H1 (cell line): ENCODE measurements around the gene CFAP161. TPM values are rescaled to one million over a fixed set of nuclear protein-coding genes. Genes with fewer than 3 reads are reported as not detected.

ENCODE experiments used
- CTCF ChIA-PET: fragments of 300-600 bp; sonication (Branson Sonifier 250); formaldehyde crosslinking; loops from one replicate; lab custom pipeline; 2021; ENCODE audit not compliant: partially characterized antibody; lab: Charles Lee
- POLR2A ChIA-PET: fragments of 300-600 bp; sonication (Branson Sonifier 250); formaldehyde crosslinking; loops from one replicate; lab custom pipeline; 2021; ENCODE audit warnings: inconsistent platforms; ENCODE audit not compliant: partially characterized antibody; lab: Charles Lee
- DNase-seq, 2 experiments: peaks; one replicate each; pipeline versions ENCODE4 v3.0.0 to v3.0.0-alpha.2; 2010 to 2022; ENCODE audit warnings: low spot score in 2 of 2, low read depth in 1 of 2, mixed read lengths in 1 of 2
- FAIRE-seq: peaks from 2 replicates; lab custom pipeline; 2011; peaks lifted over from hg19 to GRCh38; lab: Jason Lieb, UNC
- H2AFZ ChIP-seq: 2 replicates; pipeline ENCODE4 v1.8.1; 2012; ENCODE audit warnings: low read length, inconsistent platforms
- H2AK5ac ChIP-seq: 2 replicates; pipeline ENCODE4 v1.6.1; 2013; ENCODE audit warnings: low read depth, low read length
- H2BK120ac ChIP-seq: replicated peaks from 2 replicates; pipeline ENCODE3; 2013; ENCODE audit warnings: low read depth, low read length, inconsistent platforms
- H2BK12ac ChIP-seq: 2 replicates; pipeline ENCODE4 v1.6.1; 2013; ENCODE audit warnings: low read depth, low read length
- H2BK15ac ChIP-seq: 2 replicates; pipeline ENCODE4 v1.6.1; 2013; ENCODE audit warnings: low read length
- H2BK20ac ChIP-seq: 2 replicates; pipeline ENCODE4 v1.6.1; 2013; ENCODE audit warnings: low read length
- H2BK5ac ChIP-seq: 2 replicates; pipeline ENCODE4 v1.6.1; 2013; ENCODE audit warnings: low read depth, low read length
- H3K14ac ChIP-seq: 2 replicates; pipeline ENCODE4 v1.6.1; 2013; ENCODE audit warnings: inconsistent platforms; ENCODE audit not compliant: insufficient read length
- H3K18ac ChIP-seq: 2 replicates; pipeline ENCODE4 v1.6.1; 2013; ENCODE audit warnings: low read length; ENCODE audit errors: extremely low read depth
- H3K23ac ChIP-seq: 2 replicates; pipeline ENCODE4 v1.6.1; 2013; ENCODE audit warnings: inconsistent platforms; ENCODE audit not compliant: insufficient read length
- H3K23me2 ChIP-seq: 2 replicates; pipeline ENCODE4 v1.6.1; 2013; ENCODE audit warnings: low read depth, low read length
- H3K27ac ChIP-seq: 2 replicates; pipeline ENCODE4 v1.6.1; 2011; ENCODE audit warnings: low read depth, low read length, inconsistent platforms
- H3K27me3 ChIP-seq, 4 experiments: replicated peaks in 1 of 4; 1 replicate in 1 of 4; 2 replicates in 3 of 4; pipeline versions ENCODE4 v1.6.1 to v1.8.1; 2011 to 2013; ENCODE audit warnings: low read length in 3 of 4, mild to moderate bottlenecking in 3 of 4, inconsistent platforms in 2 of 4, mixed read lengths in 2 of 4, moderate library complexity in 1 of 4; ENCODE audit not compliant: control insufficient read depth in 3 of 4, insufficient read depth in 3 of 4; ENCODE audit errors: extremely low read depth in 1 of 4
- H3K36me3 ChIP-seq, 4 experiments: 2 replicates each; pipeline versions ENCODE4 v1.6.1 to v1.8.1; 2011 to 2013; ENCODE audit warnings: mild to moderate bottlenecking in 4 of 4, low read length in 3 of 4, moderate library complexity in 2 of 4, control low read depth in 1 of 4, inconsistent platforms in 1 of 4; ENCODE audit not compliant: insufficient read depth in 4 of 4, control insufficient read depth in 2 of 4
- H3K4ac ChIP-seq: replicated peaks from 2 replicates; pipeline ENCODE3; 2013; ENCODE audit warnings: low read length, low read depth, mixed read lengths, inconsistent platforms; ENCODE audit not compliant: insufficient read length
- H3K4me1 ChIP-seq, 4 experiments: replicated peaks in 1 of 4; 1 replicate in 1 of 4; 2 replicates in 3 of 4; pipeline versions ENCODE4 v1.6.1 to v1.8.1; 2011 to 2013; ENCODE audit warnings: low read length in 3 of 4, inconsistent platforms in 2 of 4, mixed read lengths in 1 of 4; ENCODE audit not compliant: insufficient read depth in 4 of 4, control insufficient read depth in 3 of 4
- H3K4me2 ChIP-seq, 2 experiments: 2 replicates each; pipeline versions ENCODE4 v1.6.1 to v1.8.1; 2011 to 2013; ENCODE audit warnings: low read depth in 2 of 2, low read length in 2 of 2, control low read depth in 1 of 2, inconsistent platforms in 1 of 2, mild to moderate bottlenecking in 1 of 2; ENCODE audit not compliant: insufficient read depth in 1 of 2
- H3K4me3 ChIP-seq, 4 experiments: fragments of 200-600, 300-600 bp in 1 of 4; sonication (generic), shearing (Covaris generic), sonication (Bioruptor Twin) in 1 of 4; 2 replicates each; pipeline versions ENCODE4 v1.5.1 to v1.8.1; 2011 to 2016; ENCODE audit warnings: low read length in 4 of 4, low read depth in 3 of 4, control low read depth in 2 of 4, inconsistent platforms in 2 of 4, mild to moderate bottlenecking in 2 of 4, mixed read lengths in 1 of 4, moderate library complexity in 1 of 4; ENCODE audit not compliant: insufficient read depth in 2 of 4; ENCODE audit errors: extremely low read depth in 1 of 4
- H3K56ac ChIP-seq: replicated peaks from 2 replicates; pipeline ENCODE3; 2013; ENCODE audit warnings: low read depth, mild to moderate bottlenecking, mixed read lengths, low read length, inconsistent platforms; ENCODE audit not compliant: insufficient read length
- H3K79me1 ChIP-seq: 2 replicates; pipeline ENCODE4 v1.6.1; 2013; ENCODE audit warnings: low read depth, low read length, control low read depth
- H3K79me2 ChIP-seq, 2 experiments: 2 replicates each; pipeline versions ENCODE4 v1.6.1 to v1.8.1; 2012 to 2013; ENCODE audit warnings: low read length in 2 of 2, mild to moderate bottlenecking in 2 of 2, inconsistent platforms in 1 of 2; ENCODE audit not compliant: insufficient read depth in 2 of 2, control insufficient read depth in 1 of 2
- H3K9ac ChIP-seq, 4 experiments: replicated peaks in 1 of 4; 1 replicate in 1 of 4; 2 replicates in 3 of 4; pipeline versions ENCODE4 v1.6.1 to v1.8.1; 2011 to 2013; ENCODE audit warnings: low read depth in 3 of 4, low read length in 3 of 4, control low read depth in 2 of 4, mild to moderate bottlenecking in 2 of 4, moderate library complexity in 2 of 4, inconsistent platforms in 1 of 4; ENCODE audit errors: extremely low read depth in 1 of 4
- H3K9me3 ChIP-seq, 2 experiments: 2 replicates each; pipeline versions ENCODE4 v1.6.1 to v1.8.1; 2012 to 2013; ENCODE audit warnings: mild to moderate bottlenecking in 2 of 2, moderate library complexity in 2 of 2, control low read depth in 1 of 2, inconsistent platforms in 1 of 2, low read depth in 1 of 2, low read length in 1 of 2, mixed read lengths in 1 of 2; ENCODE audit not compliant: insufficient read depth in 2 of 2
- H4K20me1 ChIP-seq, 2 experiments: replicated peaks in 1 of 2; 2 replicates each; pipeline versions ENCODE3 to v1.8.1; 2011 to 2013; ENCODE audit warnings: inconsistent platforms in 2 of 2, low read length in 2 of 2, mild to moderate bottlenecking in 1 of 2; ENCODE audit not compliant: insufficient read depth in 2 of 2, control insufficient read depth in 1 of 2
- H4K5ac ChIP-seq: 2 replicates; pipeline ENCODE4 v1.6.1; 2013; ENCODE audit warnings: low read length, low read depth, mixed read lengths, inconsistent platforms; ENCODE audit not compliant: insufficient read length
- H4K8ac ChIP-seq: 2 replicates; pipeline ENCODE4 v1.8.0; 2013; ENCODE audit warnings: mild to moderate bottlenecking, moderate library complexity, low read length, inconsistent platforms; ENCODE audit not compliant: insufficient read depth; ENCODE audit errors: extremely low read depth
- H4K91ac ChIP-seq: replicated peaks from 2 replicates; pipeline ENCODE3; 2013; ENCODE audit warnings: low read length, mixed read lengths, inconsistent platforms; ENCODE audit not compliant: insufficient read length
- CHD2 ChIP-seq: IDR thresholded peaks from 2 replicates; pipeline ENCODE4 v1.6.1; 2012; ENCODE audit warnings: low read length, improper control_type of control experiment
- EZH2 ChIP-seq: fragments of 200-600 bp; sonication (generic); IDR thresholded peaks from 2 replicates; pipeline ENCODE4 v1.7.1; 2012; ENCODE audit warnings: low read depth, mild to moderate bottlenecking, moderate library complexity, low read length, inconsistent platforms; ENCODE audit not compliant: severe bottlenecking
- POLR2A ChIP-seq, 2 experiments: IDR thresholded peaks; 1 replicate in 1 of 2; 2 replicates in 1 of 2; pipeline ENCODE4 v1.6.1; 2011; ENCODE audit warnings: low read depth in 2 of 2, low read length in 2 of 2, mild to moderate bottlenecking in 2 of 2; ENCODE audit errors: control extremely low read depth in 1 of 2
- RAD21 ChIP-seq, 2 experiments: IDR thresholded peaks in 1 of 2; conservative IDR thresholded peaks in 1 of 2; 2 replicates each; pipeline ENCODE4 v1.6.1; 2011; ENCODE audit warnings: low read depth in 2 of 2, low read length in 2 of 2, improper control_type of control experiment in 1 of 2, inconsistent platforms in 1 of 2, mild to moderate bottlenecking in 1 of 2, moderate library complexity in 1 of 2
- SIX5 ChIP-seq: IDR thresholded peaks from 2 replicates; pipeline ENCODE4 v1.6.1; 2011; ENCODE audit warnings: mild to moderate bottlenecking, low read depth, low read length
- TBP ChIP-seq: IDR thresholded peaks from 2 replicates; pipeline ENCODE4 v1.6.1; 2011; ENCODE audit warnings: low read depth, low read length, improper control_type of control experiment
- TCF12 ChIP-seq: IDR thresholded peaks from 2 replicates; pipeline ENCODE4 v1.6.1; 2011; ENCODE audit warnings: low read depth, mild to moderate bottlenecking, low read length
- WGBS, 2 experiments: shearing (Covaris generic) in 1 of 2; methylation state at CpG; one replicate each; pipeline versions ENCODE4 v1.1.6 to v1.1.7; 2013 to 2015; ENCODE audit warnings: low lambda C conversion rate in 2 of 2, mixed read lengths in 2 of 2, inconsistent platforms in 1 of 2, low coverage in 1 of 2, missing lambda C conversion rate in 1 of 2; ENCODE audit not compliant: insufficient replicate concordance in 2 of 2, insufficient coverage in 1 of 2, insufficient read length in 1 of 2; ENCODE audit errors: extremely low coverage in 1 of 2, missing lambda C conversion rate in 1 of 2; 5-methylcytosine and 5-hydroxymethylcytosine counted together
- polyA plus RNA-seq, 7 experiments: library from polyadenylated mRNA; depleted of rRNA in 3 of 7; stranded (reverse) in 5 of 7; unstranded in 2 of 7; fragments of >200 nt in 5 of 7; fragments of 200-250 nt in 2 of 7; gene quantifications; 1 replicate in 5 of 7; 2 replicates in 1 of 7; 4 replicates in 1 of 7; pipeline versions ENCODE4 v1.2.1 to v1.2.3, GENCODE V29; 2011 to 2013; ENCODE audit warnings: missing spikeins in 2 of 7, mixed read lengths in 2 of 7
- total RNA-seq: library from RNA; stranded (reverse); fragmentation: NEBNext Ultra II Directional; extraction: Animal tissue kit (Norgen Biotek cat#: 25700); gene quantifications from 2 replicates; pipeline ENCODE4 v1.2.1, GENCODE V29; 2021

The CFAP161 gene
- total and polyA plus RNA-seq, 2 of the 8 experiments (the other 6 are each of a cell fraction or from before 2014, with no cell fraction given) = 0.05 TPM; not detected in 1

DNA sequence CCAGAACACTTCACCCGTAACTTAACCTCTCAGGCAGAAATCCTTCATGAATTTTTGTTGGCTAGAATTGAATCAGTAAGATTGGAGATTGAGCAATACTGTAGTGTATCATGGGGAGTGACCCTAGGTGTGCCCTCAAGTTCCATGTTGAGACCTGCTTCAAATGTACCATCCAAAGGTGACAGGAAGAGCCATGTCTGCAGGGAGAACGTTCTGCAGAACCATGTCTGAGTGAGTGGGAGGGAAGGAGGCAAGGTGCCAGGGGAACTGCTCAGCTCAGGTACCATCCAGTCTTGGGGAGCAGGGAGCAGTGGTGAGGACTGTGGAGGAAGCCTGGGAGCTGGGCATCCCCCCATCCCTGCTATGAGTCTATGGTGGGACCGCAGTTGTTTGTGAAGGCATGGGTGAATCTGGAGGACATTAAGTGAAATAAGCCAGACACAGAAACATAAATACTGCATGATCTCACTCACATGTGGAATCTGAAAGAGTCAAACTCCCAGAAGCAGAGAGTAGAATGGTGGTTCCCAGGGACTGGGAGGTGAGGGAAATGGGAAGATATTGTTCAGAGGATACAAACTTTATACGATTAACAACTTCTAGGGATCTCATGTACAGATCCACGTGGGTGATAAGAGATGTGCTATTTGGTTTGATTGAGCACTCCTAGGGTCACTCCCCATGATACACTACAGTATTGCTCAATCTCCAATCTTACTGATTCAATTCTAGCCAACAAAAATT lies 23.3 kb downstream of the CFAP161 start:
- H4K8ac ChIP-seq = no peak overlapping the region; the same call in 1 of the 2 replicates
- H2AK5ac ChIP-seq = no peak overlapping the region
- H3K4me2 ChIP-seq = no peak overlapping the region
- no peak overlapping the region for H3K27ac ChIP-seq
- H3K79me1 ChIP-seq = no peaks in the 10 kb centered on the region
- POLR2A ChIA-PET = no interaction called here
- H4K20me1 ChIP-seq = no peaks in the 10 kb centered on the region
- no peaks in the 10 kb centered on the region for H3K4me1 ChIP-seq
- no peaks in the 10 kb centered on the region for H3K27me3 ChIP-seq
- no peak overlapping the region for H2AFZ ChIP-seq
- H3K14ac ChIP-seq = no peak overlapping the region
- TF ChIP-seq TBP = no peak
- no peak for TF ChIP-seq POLR2A (IDR thresholded peaks at IDR 0.05; ENCODE audit: control extremely low read depth in 1 of 2, low read depth in 2 of 2, low read length in 2 of 2)
- TF ChIP-seq RAD21 (IDR thresholded peaks at IDR 0.05 in 1 of 2, conservative IDR thresholded peaks at IDR 0.05 in 1 of 2; ENCODE audit: low read depth in 2 of 2, low read length in 2 of 2) = no peak
- TF ChIP-seq SIX5 = no peak
- no peak for TF ChIP-seq EZH2
- TF ChIP-seq CHD2 = no peak
- TF ChIP-seq TCF12 = no peak
- no peaks in the 10 kb centered on the region for H3K9me3 ChIP-seq
- CTCF ChIA-PET = interaction anchor here (1.1 to 11.9 kb wide), 12 partner anchors 7 to 142 kb away, joined by 3 to 162 read pairs (median 14); no protein-coding TSS in a partner anchor
- no peak overlapping the region for H2BK120ac ChIP-seq
- no peak overlapping the region for H2BK12ac ChIP-seq
- no peak overlapping the region for H3K4me3 ChIP-seq
- H3K9ac ChIP-seq = no peak overlapping the region
- H2BK5ac ChIP-seq = no peak overlapping the region
- no peaks in the 10 kb centered on the region for H3K23me2 ChIP-seq
- no peak overlapping the region for H3K23ac ChIP-seq
- H3K79me2 ChIP-seq = no peaks in the 10 kb centered on the region
- no peak overlapping the region for H4K91ac ChIP-seq
- H3K56ac ChIP-seq = no peak overlapping the region
- FAIRE-seq (no peak), DNase-seq (no peak)
- H3K18ac ChIP-seq = no peak overlapping the region
- H2BK15ac ChIP-seq = no peak overlapping the region
- no peak overlapping the region for H2BK20ac ChIP-seq
- WGBS, 2 experiments = 90% methylated on average over 5 of the region's 5 CpGs; no CpG with 5 or more reads in 1 of the 2 experiments
- H4K5ac ChIP-seq = no peak overlapping the region
- no peak overlapping the region for H3K4ac ChIP-seq
- H3K36me3 ChIP-seq = no peaks in the 10 kb centered on the region
